Medulla oblongata (tissue), 1 donor: ENCODE data around the gene ACADM.
"Not testable (repeated sequence)": the region's sequence is repeated elsewhere in the genome, so short reads cannot be mapped to it uniquely, and the experiment has no call there.

Source experiments
- DNase-seq: peaks from one replicate; pipeline ENCODE4 v3.0.0-alpha.2; 2015; ENCODE audit errors: extremely low spot score

Gene ACADM

GRCh38 chr1:75736016-75736415 lies 11.5 kb downstream of the ACADM start:
- DNase-seq: no peak

DNA sequence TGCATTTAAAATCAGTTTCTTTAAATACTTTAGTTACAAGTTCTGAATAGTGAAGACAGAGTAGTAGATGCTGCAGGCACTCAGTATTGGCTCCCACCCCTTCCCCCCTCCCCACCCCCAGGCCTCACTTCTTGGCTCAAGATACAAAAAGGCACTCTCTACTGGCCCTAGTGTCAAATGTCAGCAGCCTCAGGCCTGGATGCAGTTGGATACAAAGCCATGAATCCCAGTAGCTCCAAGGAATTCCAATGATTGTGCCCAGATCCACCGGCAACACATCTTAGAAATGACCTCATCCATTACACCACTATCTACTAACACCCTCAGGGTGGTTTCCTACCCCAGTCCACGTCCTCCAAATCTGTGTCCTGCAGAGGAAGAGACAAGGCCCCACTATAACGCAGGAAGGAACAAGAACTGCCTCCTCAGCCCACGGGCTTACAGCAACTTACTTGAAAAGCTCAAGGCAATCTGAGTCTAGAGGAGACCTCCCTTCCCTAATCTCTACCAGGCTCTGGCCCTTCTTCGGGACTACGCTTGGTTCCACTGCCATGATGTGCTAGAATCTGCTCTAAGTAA lies 17.6 kb downstream of the ACADM start:
- no peak for DNase-seq

GRCh38 chr1:75745276-75745675 lies 20.8 kb downstream of the ACADM start:
- no peak for DNase-seq

DNA sequence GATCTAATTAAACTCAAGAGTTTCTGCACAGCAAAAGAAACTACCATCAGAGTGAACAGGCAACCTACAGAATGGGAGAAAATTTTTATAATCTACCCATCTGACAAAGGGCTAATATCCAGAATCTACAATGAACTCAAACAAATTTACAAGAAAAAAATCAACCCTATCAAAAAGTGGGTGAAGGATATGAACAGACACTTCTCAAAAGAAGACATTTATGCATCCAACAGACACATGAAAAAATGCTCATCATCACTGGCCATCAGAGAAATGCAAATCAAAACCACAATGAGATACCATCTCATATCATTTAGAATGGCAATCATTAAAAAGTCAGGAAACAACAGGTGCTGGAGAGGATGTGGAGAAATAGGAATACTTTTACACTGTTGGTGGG lies 32.7 kb downstream of the ACADM start:
- DNase-seq: not testable (repeated sequence)

DNA sequence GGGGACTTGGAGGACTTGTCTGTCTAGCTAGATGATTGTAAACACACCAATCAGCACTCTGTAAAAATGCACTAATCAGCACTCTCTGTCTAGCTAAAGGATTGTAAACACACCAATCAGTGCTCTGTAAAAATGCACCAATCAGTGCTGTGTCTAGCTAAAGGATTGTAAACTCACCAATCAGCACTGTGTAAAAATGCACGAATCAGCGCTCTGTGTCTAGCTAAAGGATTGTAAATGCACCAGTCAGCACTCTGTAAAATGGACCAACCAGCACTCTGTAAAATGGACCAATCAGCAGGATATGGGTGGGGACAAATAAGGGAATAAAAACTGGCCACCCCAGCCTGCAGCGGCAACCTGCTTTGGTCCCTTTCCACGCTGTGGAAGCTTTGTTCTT lies 34.0 kb downstream of the ACADM start:
- DNase-seq: not testable (repeated sequence)

DNA sequence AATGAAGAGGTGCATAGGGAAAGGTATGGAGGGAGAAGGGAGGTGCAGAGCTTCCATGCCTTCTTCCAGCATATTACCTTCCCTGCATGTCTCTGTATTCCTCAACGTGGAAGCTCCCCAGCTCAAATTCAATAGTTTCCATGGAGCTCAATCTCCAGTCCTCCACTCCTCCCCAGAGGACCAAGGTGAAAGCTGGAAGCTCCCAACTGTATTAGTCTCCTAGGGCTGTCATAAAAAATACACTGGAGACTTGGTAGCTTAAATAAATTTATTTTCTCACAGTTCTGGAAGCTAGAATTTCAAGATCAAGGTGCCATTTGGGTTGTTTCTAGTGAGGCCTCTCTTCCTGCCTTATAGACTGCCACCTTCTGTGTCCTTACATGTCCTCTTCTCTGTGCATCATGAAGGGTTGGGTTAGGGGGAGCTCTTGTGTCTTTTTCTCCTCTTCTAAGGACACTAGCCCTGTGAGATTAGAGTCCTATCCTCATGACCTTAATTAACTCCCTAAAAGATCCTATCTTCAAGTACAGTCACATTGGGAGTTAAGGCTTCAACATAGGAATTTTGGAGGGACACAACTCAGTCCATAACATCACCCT lies 39.6 kb downstream of the ACADM start:
- DNase-seq: no peak

- no peak for DNase-seq
These were observed 41.3 kb downstream of the ACADM start for GRCh38 chr1:75765697-75766355.

- no peak for DNase-seq
These were observed 43.5 kb downstream of the ACADM start for GRCh38 chr1:75768016-75768415.

DNA sequence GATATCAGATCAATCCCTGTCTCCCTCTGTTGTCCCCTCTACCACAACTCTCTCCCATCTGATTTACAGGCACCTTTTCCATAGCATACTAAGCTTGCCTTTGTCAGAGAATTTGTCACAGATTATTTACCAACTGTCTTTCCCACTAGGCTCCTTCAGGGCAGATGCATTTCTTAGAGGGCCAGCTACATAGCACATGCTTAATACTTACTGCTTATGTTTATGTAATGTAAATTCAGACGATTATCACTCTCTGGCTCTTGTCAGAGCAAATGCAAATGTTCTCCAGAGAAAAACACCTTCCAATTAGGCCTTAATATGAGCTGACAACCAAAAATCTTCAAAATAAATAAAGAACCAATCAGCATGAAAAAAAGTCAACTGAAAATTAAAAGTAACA lies 46.3 kb downstream of the ACADM start:
- no peak for DNase-seq

- DNase-seq: no peak
These were observed 47.5 kb downstream of the ACADM start for GRCh38 chr1:75771978-75772377.

DNA sequence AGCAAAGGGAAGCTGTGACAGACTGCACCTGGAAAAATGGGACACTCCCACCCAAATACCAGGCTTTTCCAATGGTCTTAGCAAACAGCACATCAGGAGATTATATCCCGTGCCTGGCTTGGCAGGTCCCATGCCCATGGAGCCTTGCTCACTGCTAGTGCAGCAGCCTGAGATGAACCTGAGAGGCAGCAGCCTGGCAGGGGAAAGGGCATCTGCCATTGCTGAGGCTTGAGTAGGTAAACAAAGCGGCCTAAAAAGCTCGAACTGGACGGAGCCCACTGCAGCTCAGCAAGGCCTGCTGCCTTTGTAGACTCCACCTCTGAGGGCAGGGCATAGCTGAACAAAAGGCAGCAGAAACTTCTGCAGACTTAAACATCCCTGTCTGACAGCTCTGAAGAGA lies 53.3 kb downstream of the ACADM start:
- DNase-seq: not testable (repeated sequence)

DNA sequence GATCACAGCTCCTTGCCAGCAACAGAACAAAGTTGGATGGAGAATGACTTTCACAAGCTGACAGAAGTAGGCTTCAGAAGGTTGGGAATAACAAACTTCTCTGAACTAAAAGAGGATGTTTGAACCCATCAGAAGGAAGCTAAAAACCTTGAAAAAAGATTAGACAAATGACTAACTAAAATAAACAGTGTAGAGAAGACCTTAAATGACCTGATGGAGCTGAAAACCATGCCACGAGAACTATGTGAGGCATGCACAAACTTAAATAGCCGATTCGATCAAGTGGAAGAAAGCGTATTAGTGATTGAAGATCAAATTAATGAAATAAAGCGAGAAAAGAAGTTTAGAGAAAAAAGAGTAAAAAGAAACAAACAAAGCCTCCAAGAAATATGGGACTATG lies 54.2 kb downstream of the ACADM start:
- DNase-seq: not testable (repeated sequence)

GRCh38 chr1:75780183-75780582 lies 55.7 kb downstream of the ACADM start:
- DNase-seq: not testable (repeated sequence)

DNA sequence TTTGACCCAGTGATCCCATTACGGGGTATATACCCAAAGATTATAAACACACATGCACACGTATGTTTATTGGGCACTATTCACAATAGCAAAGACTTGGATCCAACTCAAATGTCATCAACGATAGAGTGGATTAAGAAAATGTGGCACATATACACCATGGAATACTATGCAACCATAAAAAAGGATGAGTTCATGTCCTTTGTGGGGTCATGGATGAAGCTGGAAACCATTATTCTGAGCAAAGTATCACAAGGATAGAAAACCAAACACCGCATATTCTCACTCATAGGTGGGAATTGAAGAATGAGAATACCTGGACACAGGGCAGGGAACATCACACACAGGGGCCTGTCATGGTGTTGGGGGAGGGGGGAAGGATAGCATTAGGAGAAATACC lies 59.4 kb downstream of the ACADM start:
- not testable (repeated sequence) for DNase-seq

- no peak for DNase-seq
These were observed 60.9 kb downstream of the ACADM start for GRCh38 chr1:75785320-75785982.

GRCh38 chr1:75785983-75786853 lies 61.7 kb downstream of the ACADM start, which contains the start of gene RABGGTB:
TSS of gene RABGGTB (plus strand) at chr1:75786256. CDS start at chr1:75786272, 16 bp downstream.
- DNase-seq: peak; percentile 96

DNA sequence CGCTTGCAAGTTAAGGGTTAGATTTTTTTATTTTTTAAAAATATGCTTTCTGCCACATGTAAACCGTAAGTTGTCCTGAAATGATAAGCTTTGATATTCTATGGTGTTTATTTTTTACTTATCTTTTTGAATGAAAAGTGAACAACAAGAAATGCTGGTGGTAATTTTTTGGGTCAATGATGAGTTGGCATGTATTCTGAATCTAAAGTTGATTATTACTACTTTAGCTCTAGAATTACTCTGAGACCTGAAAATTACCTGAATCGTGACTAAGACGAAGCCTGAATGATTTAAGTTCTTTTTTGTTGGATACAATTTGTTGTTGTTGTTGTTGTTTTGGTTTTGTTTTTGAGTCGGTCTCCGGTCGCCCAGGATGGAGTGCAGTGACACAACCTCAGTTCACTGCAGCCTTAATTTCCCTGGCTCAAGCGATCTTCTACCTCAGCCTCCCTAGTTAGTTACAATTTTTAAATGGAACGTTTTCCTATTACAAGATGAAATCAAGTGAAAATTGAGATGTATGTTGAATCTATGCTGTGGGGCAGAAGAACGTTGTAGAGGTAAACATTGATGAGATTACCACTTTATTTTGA lies 62.5 kb downstream of the ACADM start:
- DNase-seq: no peak

DNA sequence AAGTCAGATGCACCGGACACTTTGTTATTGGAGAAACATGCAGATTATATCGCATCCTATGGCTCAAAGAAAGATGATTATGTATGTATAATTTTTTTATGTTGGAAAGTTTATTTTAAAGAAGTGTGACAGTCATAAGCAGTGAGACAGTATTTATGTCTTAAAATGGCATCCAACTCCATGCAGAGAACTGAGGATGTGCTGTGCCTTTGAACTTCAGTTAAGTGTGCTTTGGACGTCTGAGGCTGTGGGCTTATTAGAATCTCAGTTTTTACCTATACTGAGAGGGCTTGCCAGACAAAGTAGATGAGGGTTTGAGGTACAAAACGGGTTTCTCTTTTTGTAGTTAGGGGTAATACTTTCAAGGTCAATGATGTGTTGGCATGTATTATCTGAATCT lies 63.0 kb downstream of the ACADM start:
- DNase-seq: no peak

DNA sequence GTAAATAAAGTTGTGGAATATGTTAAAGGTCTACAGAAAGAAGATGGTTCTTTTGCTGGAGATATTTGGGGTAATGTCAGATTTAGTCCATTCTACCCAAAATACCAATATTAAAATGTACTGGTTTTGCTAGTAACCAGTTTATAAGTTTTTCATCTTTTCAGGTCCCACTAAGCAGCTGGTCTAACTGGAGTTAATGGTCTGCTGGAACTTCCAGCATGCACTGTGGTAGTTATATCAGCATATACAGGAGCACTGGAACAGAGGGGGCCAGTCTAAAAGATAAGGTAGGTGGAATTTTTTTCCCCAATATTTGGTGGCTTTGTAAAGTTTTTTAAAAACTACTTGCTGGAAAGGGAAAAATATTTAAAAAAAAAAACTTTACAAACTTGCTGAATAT lies 65.5 kb downstream of the ACADM start:
- DNase-seq: no peak

- DNase-seq: no peak
These were observed 66.5 kb downstream of the ACADM start for GRCh38 chr1:75791022-75791421.

- no peak for DNase-seq
These were observed 67.6 kb downstream of the ACADM start for GRCh38 chr1:75792091-75792490.
